HG03064 (cell line): Measurements from ENCODE around the gene PLCL1.

Experiments
- ATAC-seq: cut with Tn5 transposase; IDR thresholded peaks from one replicate; pipeline ENCODE4 v1.9.1; 2021; ENCODE audit warnings: low read depth; ENCODE audit not compliant: unreplicated experiment

The PLCL1 gene

DNA sequence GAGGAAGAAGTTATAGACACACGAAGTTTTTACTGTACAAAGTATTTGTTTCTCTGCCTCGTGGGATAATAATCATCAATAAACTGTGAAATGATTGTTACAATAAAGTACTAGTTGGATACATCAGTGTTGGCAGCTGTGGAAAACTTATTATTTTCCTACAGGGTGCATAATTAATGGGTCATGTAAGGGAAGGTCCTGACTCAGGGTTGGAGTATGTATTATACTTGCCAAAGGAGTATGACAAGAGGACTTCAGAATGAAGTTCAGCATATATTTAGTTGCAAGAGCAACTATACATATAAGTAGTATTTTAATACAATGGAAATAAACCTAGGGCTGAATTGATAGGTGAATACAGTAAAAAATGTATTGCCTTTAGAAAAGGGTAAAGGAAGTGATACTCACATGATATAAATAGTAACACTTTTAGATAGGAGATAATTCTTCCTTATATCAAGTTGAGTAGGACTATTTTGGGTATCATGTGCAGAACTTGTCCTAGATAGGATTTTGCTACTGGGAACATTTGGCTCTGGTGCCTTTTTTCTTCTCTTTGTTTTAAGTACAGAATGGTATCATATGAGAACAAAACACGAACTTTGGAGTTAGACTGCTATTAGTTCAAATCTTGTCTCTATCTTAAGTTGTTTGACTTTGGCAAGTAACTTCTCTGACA, 79.1 kb downstream of the PLCL1 start:
- ATAC-seq, result no peak

- ATAC-seq, result no peak
These were observed 79.9 kb downstream of the PLCL1 start for GRCh38 chr2:197884252-197884651.

- ATAC-seq, result no peak
These were observed 80.7 kb downstream of the PLCL1 start for GRCh38 chr2:197885126-197885525.

- no peak for ATAC-seq
These were observed 81.2 kb downstream of the PLCL1 start for GRCh38 chr2:197885587-197885986.

- ATAC-seq, result no peak
These were observed 83.9 kb downstream of the PLCL1 start for GRCh38 chr2:197888321-197888720.

GRCh38 chr2:197889041-197889440, 84.6 kb downstream of the PLCL1 start:
- ATAC-seq, result peak; percentile 98

DNA sequence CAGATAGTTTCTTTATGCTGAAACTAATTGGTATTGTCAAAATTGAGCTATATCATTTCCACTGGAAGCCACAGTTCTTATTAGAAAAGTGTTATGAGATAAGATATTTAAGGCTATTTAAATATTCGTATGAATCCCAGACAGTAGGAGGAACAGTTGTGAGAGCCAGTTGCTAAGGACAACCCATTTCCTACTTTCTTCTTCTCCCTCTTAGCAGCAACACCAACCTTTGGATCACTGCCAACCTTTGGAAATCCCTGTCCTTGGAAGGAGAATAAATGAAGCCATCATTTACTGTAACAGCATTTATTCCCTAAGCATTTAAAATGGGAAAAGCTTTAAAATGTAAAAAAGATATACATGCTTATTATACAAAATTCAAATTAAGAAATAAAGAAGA, 85.8 kb downstream of the PLCL1 start:
- no peak for ATAC-seq

- ATAC-seq, result no peak
These were observed 87.6 kb downstream of the PLCL1 start for GRCh38 chr2:197891897-197892442.

- ATAC-seq, result no peak
These were observed 89.2 kb downstream of the PLCL1 start for GRCh38 chr2:197893403-197894177.

DNA sequence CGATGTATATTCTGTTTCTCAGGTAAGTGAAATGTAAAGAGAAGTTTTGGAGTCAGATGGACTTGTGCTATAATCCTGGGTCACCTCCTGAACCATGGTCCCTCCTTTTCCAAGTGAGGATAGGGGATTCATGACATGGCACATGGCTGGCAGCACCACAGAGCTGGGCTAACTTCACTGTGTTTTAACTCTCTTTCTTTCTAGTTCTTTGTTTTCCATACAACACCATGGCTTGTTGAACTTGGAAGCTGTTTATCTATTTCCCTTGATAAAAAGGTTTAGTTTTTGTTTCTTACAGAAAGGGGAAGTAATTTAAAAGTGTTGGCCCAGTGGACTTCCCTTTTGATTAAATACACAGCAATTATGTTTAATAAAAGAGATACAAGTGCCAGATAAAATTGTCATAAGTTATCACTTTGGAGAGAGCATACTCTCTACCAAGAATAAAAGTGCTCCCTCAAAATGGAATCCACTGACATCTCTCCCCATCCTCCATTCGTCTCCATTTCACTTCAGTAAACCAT, 90.4 kb downstream of the PLCL1 start:
- ATAC-seq, result no peak

DNA sequence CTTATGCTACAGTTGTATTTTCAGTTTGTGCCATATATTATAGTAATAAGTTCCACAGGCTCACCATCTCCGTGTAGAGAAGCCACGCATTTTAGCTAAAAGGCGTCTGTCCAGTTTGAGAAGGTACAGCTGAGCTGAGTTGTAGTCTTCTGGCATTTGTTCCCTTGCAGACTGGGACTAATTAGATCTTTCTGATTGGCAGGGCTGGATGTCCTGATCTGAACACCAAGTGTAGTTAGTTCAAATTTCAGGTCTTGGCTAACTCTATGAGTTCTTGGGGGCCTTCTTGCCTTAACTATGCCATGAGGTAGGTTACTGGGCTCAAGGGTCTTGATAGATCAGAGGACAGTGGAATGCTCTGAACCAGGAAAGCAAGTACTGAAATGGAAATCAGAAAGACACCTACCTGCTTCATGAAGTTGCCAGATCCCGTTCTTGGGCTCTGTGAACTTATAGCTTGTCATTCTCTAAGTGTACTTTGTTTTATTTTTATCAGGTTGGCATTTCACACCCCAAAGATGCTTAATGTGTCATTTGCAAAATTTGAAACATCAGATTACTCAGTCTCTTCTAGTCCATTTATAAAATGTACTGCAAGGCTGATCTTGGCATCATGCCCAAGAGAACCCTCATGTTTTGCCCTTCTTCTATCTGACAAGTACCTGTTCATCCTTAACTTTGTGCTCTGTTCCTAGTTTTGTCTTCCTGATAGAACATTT, 93.7 kb downstream of the PLCL1 start:
- no peak for ATAC-seq

- ATAC-seq, result no peak
These were observed 100.1 kb downstream of the PLCL1 start for GRCh38 chr2:197904446-197904845.

- ATAC-seq, result no peak
These were observed 103.8 kb downstream of the PLCL1 start for GRCh38 chr2:197908156-197908555.

GRCh38 chr2:197908990-197909776, 104.8 kb downstream of the PLCL1 start:
- no peak for ATAC-seq

DNA sequence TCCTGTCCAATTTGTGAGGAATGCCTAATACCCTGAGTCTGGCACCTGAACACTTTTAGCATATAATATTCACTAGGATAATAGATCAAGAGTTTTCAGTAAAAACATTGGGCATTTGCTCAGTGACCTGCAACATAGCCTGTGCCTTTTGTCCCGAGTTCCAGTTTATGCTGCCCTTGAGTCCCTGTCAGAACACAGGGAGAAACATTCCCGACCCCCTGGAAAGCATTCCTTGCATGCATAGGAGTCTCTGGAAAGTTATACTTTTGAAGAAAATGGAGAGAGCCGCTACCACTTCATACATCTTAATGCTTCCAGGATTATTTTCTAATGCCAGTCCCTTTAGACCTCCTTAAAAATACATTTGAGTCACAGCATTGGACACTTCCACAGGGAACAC, 107.3 kb downstream of the PLCL1 start:
- ATAC-seq, result no peak

DNA sequence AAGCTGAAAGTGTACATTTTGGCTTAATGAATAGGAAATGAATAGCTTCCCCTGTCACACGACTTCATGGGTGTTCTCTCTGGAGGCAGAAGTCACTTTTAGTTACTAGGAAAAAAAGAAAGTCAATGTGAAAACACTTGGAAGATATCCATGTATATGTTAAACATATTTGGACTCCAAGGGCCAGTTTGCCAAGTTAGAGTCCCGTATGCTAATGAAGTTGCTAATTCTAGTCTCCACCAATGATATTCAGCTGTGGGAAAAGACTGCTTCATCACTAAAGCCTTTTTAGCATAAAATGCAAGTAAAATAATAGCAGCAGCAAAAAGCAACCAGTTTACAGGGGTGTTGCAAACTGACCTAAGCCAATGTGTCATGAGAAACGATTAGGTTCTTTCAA, 108.7 kb downstream of the PLCL1 start:
- no peak for ATAC-seq

DNA sequence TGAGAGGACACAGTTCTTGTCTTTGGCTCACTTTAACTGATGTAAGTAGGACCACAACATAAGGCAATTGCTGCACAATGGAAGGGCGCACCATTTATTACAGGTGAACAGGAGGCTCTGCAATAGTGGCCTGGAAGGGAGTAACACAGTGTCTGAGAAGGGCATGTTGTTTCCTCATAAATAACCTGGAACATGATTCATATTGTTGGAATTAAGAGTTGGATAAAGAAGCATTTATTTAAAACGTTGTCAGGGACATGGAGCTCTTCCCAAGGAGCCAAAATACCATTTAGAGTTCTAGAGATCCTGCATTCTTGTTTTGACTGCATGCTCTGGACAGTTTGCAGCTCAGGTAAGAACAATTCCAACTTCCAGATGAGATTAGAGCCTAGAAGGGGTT, 110.4 kb downstream of the PLCL1 start:
- no peak for ATAC-seq

- no peak for ATAC-seq
These were observed 111.3 kb downstream of the PLCL1 start for GRCh38 chr2:197915548-197916265.

DNA sequence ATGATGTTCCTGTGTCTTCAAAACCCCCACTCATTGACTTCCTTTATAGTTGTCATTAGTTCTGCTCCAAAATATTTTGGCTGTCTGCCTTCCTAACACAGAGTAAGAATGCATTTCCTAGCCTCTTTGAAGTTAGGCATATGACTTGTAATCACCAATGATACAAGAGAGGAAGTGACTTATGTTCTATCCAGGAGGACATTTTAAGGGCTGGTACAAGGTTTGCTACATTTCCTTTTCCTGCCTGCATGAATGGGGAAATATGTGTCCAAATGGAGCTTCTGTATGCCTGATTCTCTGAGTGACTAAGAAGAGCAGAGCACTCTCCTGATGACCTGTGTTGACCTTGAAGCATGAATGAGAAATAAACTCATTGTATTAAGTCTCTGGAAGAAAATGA, 115.1 kb downstream of the PLCL1 start:
- no peak for ATAC-seq

DNA sequence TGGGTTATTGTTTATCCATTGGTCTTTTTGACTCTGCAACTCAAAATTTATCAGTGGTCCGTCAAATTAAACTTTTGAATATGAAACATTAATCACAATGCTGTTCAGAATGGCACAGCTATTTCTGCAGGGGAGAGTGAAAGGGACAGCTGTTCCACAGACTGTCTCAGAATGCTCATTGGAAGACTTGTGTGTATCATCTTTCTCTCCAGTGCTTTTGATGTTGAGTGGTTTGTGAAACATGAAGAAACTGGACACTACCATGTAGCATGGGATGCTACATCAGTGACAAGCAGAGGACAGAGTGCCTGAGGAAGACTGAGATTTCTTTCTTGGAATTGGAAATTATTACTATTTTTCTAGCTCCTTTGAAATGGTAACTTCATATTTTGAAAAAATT, 115.7 kb downstream of the PLCL1 start:
- no peak for ATAC-seq
